ENCODE data around the gene COL1A1.

The COL1A1 gene

GRCh38 chr17:50238601-50239280, 37.3 kb upstream of the COL1A1 start:
- Histone ChIP-seq H3K4ac (ENCODE audit: low read depth, low read length) (no peak overlapping the region), H2AK5ac (ENCODE audit: low read length) (no peak overlapping the region), H4K8ac (ENCODE audit: low read depth, low read length) (no peak overlapping the region), H3K23ac (ENCODE audit: low read length) (no peak overlapping the region), H3K79me1 (ENCODE audit: low read length) (no peaks in the 10 kb centered on the region), H3K18ac (ENCODE audit: low read length) (no peak overlapping the region), H3K27ac (ENCODE audit: low read depth, low read length) (no peak overlapping the region), H4K5ac (ENCODE audit: low read length) (no peak overlapping the region), H3K56ac (ENCODE audit: low read length) (no peak overlapping the region), H3K27me3 (ENCODE audit: insufficient read depth, low read length, poor library complexity) (no peaks in the 10 kb centered on the region), H2BK120ac (ENCODE audit: low read depth, low read length) (no peak overlapping the region), H3K4me1 (ENCODE audit: control insufficient read depth, low read depth, low read length) (no peaks in the 10 kb centered on the region), H2BK5ac (ENCODE audit: low read length) (no peak overlapping the region), H3K79me2 (ENCODE audit: control insufficient read depth, insufficient read depth, low read length) (no peaks in the 10 kb centered on the region), H3K36me3 (ENCODE audit: control insufficient read depth, insufficient read depth, low read length) (no peaks in the 10 kb centered on the region), H3K4me3 (ENCODE audit: low read length) (no peak overlapping the region), H2BK15ac (replicated peaks; ENCODE audit: low read depth) (no peak overlapping the region), H3K9ac (ENCODE audit: low read length) (no peak overlapping the region), H3K4me2 (ENCODE audit: low read length) (no peak overlapping the region)
- WGBS (ENCODE audit: extremely low coverage, insufficient coverage, low lambda C conversion rate), result no CpG with 5 or more reads among the region's 9 CpGs
- DNase-seq, result no peak

GRCh38 chr17:50237901-50238300, 36.5 kb upstream of the COL1A1 start:
- no peaks in the 10 kb centered on the region for H3K79me2 ChIP-seq (ENCODE audit: control insufficient read depth, insufficient read depth, low read length)
- no peaks in the 10 kb centered on the region for H3K79me1 ChIP-seq (ENCODE audit: low read length)

GRCh38 chr17:50234581-50234980, 33.1 kb upstream of the COL1A1 start:
- H3K4me1 ChIP-seq (ENCODE audit: control insufficient read depth, low read depth, low read length), result no peaks in the 10 kb centered on the region

More at GRCh38 chr17:50237901-50238300, 36.5 kb upstream of the COL1A1 start:
- Histone ChIP-seq H3K18ac (ENCODE audit: low read length) (no peak overlapping the region), H2BK120ac (ENCODE audit: low read depth, low read length) (no peak overlapping the region), H3K56ac (ENCODE audit: low read length) (no peak overlapping the region), H4K5ac (ENCODE audit: low read length) (no peak overlapping the region), H2BK5ac (ENCODE audit: low read length) (no peak overlapping the region), H3K4me2 (ENCODE audit: low read length) (no peak overlapping the region), H2BK15ac (replicated peaks; ENCODE audit: low read depth) (no peak overlapping the region), H3K9ac (ENCODE audit: low read length) (no peak overlapping the region), H3K23ac (ENCODE audit: low read length) (no peak overlapping the region), H2AK5ac (ENCODE audit: low read length) (no peak overlapping the region), H3K27me3 (ENCODE audit: insufficient read depth, low read length, poor library complexity) (no peaks in the 10 kb centered on the region), H3K27ac (ENCODE audit: low read depth, low read length) (no peak overlapping the region), H3K36me3 (ENCODE audit: control insufficient read depth, insufficient read depth, low read length) (no peaks in the 10 kb centered on the region), H3K4me1 (ENCODE audit: control insufficient read depth, low read depth, low read length) (no peaks in the 10 kb centered on the region), H4K8ac (ENCODE audit: low read depth, low read length) (no peak overlapping the region), H3K4ac (ENCODE audit: low read depth, low read length) (no peak overlapping the region), H3K4me3 (ENCODE audit: low read length) (no peak overlapping the region)
- no CpG with 5 or more reads among the region's 2 CpGs for WGBS (ENCODE audit: extremely low coverage, insufficient coverage, low lambda C conversion rate)
- no peak for DNase-seq

GRCh38 chr17:50225701-50226240, 24.3 kb upstream of the COL1A1 start:
- no peak for DNase-seq
- Histone ChIP-seq H2BK5ac (ENCODE audit: low read length) (no peak overlapping the region), H2AK5ac (ENCODE audit: low read length) (no peak overlapping the region), H3K27me3 (ENCODE audit: insufficient read depth, low read length, poor library complexity) (no peaks in the 10 kb centered on the region), H2BK15ac (replicated peaks; ENCODE audit: low read depth) (no peak overlapping the region), H3K23ac (ENCODE audit: low read length) (no peak overlapping the region), H2BK120ac (ENCODE audit: low read depth, low read length) (no peak overlapping the region), H4K5ac (ENCODE audit: low read length) (no peak overlapping the region), H3K4me1 (ENCODE audit: control insufficient read depth, low read depth, low read length) (no peaks in the 10 kb centered on the region), H3K4ac (ENCODE audit: low read depth, low read length) (no peak overlapping the region), H4K8ac (ENCODE audit: low read depth, low read length) (no peak overlapping the region), H3K79me1 (ENCODE audit: low read length) (no peaks in the 10 kb centered on the region), H3K79me2 (ENCODE audit: control insufficient read depth, insufficient read depth, low read length) (no peaks in the 10 kb centered on the region), H3K27ac (ENCODE audit: low read depth, low read length) (no peak overlapping the region), H3K9ac (ENCODE audit: low read length) (no peak overlapping the region), H3K18ac (ENCODE audit: low read length) (no peak overlapping the region), H3K36me3 (ENCODE audit: control insufficient read depth, insufficient read depth, low read length) (no peaks in the 10 kb centered on the region), H3K4me3 (ENCODE audit: low read length) (no peak overlapping the region), H3K4me2 (ENCODE audit: low read length) (no peak overlapping the region), H3K56ac (ENCODE audit: low read length) (no peak overlapping the region)
- WGBS (ENCODE audit: extremely low coverage, insufficient coverage, low lambda C conversion rate), result no CpG with 5 or more reads among the region's 3 CpGs

More at GRCh38 chr17:50234581-50234980, 33.1 kb upstream of the COL1A1 start:
- H3K36me3 ChIP-seq (ENCODE audit: control insufficient read depth, insufficient read depth, low read length), result no peaks in the 10 kb centered on the region
- H2AK5ac ChIP-seq (ENCODE audit: low read length), result no peak overlapping the region
- no peak overlapping the region for H2BK15ac ChIP-seq (replicated peaks; ENCODE audit: low read depth)
- DNase-seq, result no peak
- H3K79me2 ChIP-seq (ENCODE audit: control insufficient read depth, insufficient read depth, low read length), result no peaks in the 10 kb centered on the region
- H3K18ac ChIP-seq (ENCODE audit: low read length), result no peak overlapping the region
- H3K27me3 ChIP-seq (ENCODE audit: insufficient read depth, low read length, poor library complexity), result no peaks in the 10 kb centered on the region
- no peak overlapping the region for H3K27ac ChIP-seq (ENCODE audit: low read depth, low read length)
- no peak overlapping the region for H3K56ac ChIP-seq (ENCODE audit: low read length)
- H3K79me1 ChIP-seq (ENCODE audit: low read length), result no peaks in the 10 kb centered on the region
- H3K9ac ChIP-seq (ENCODE audit: low read length), result no peak overlapping the region
- H2BK120ac ChIP-seq (ENCODE audit: low read depth, low read length), result no peak overlapping the region
- no peak overlapping the region for H4K8ac ChIP-seq (ENCODE audit: low read depth, low read length)
- no peak overlapping the region for H3K4me2 ChIP-seq (ENCODE audit: low read length)
- no peak overlapping the region for H4K5ac ChIP-seq (ENCODE audit: low read length)
- no peak overlapping the region for H3K4me3 ChIP-seq (ENCODE audit: low read length)
- H2BK5ac ChIP-seq (ENCODE audit: low read length), result no peak overlapping the region
- no peak overlapping the region for H3K23ac ChIP-seq (ENCODE audit: low read length)
- no peak overlapping the region for H3K4ac ChIP-seq (ENCODE audit: low read depth, low read length)

GRCh38 chr17:50222922-50223321, 21.5 kb upstream of the COL1A1 start:
- H3K27ac ChIP-seq (ENCODE audit: low read depth, low read length), result no peak overlapping the region

More at GRCh38 chr17:50222922-50223321, 21.5 kb upstream of the COL1A1 start:
- no peak overlapping the region for H4K5ac ChIP-seq (ENCODE audit: low read length)
- H3K4me3 ChIP-seq (ENCODE audit: low read length), result no peak overlapping the region
- no peak overlapping the region for H4K8ac ChIP-seq (ENCODE audit: low read depth, low read length)
- no peaks in the 10 kb centered on the region for H3K79me1 ChIP-seq (ENCODE audit: low read length)
- WGBS (ENCODE audit: extremely low coverage, insufficient coverage, low lambda C conversion rate), result no CpG with 5 or more reads among the region's 6 CpGs
- H2AK5ac ChIP-seq (ENCODE audit: low read length), result no peak overlapping the region
- DNase-seq, result no peak
- H3K9ac ChIP-seq (ENCODE audit: low read length), result no peak overlapping the region
- no peak overlapping the region for H2BK5ac ChIP-seq (ENCODE audit: low read length)
- H3K56ac ChIP-seq (ENCODE audit: low read length), result no peak overlapping the region
- H3K79me2 ChIP-seq (ENCODE audit: control insufficient read depth, insufficient read depth, low read length), result no peaks in the 10 kb centered on the region
- no peaks in the 10 kb centered on the region for H3K36me3 ChIP-seq (ENCODE audit: control insufficient read depth, insufficient read depth, low read length)
- H3K23ac ChIP-seq (ENCODE audit: low read length), result no peak overlapping the region
- no peak overlapping the region for H2BK15ac ChIP-seq (replicated peaks; ENCODE audit: low read depth)
- H3K27me3 ChIP-seq (ENCODE audit: insufficient read depth, low read length, poor library complexity), result no peaks in the 10 kb centered on the region
- no peak overlapping the region for H3K4ac ChIP-seq (ENCODE audit: low read depth, low read length)
- H3K18ac ChIP-seq (ENCODE audit: low read length), result no peak overlapping the region
- H3K4me2 ChIP-seq (ENCODE audit: low read length), result no peak overlapping the region
- H3K4me1 ChIP-seq (ENCODE audit: control insufficient read depth, low read depth, low read length), result no peaks in the 10 kb centered on the region
- H2BK120ac ChIP-seq (ENCODE audit: low read depth, low read length), result no peak overlapping the region
